Stimulated activated naive CD8-positive, alpha-beta T cell treated with anti-CD3 and anti-CD28 coated beads, Interleukin-15, Interleukin-2, amounts not matched to agents 100 ng/mL and 50 ng/mL, for 24 hours (primary cell): ENCODE data around the gene C2CD4C.

ENCODE experiments used
- H3K27ac Mint-ChIP-seq: one replicate; pipeline ENCODE4 v1.8.0; 2021; ENCODE audit warnings: mild to moderate bottlenecking, mixed read lengths
- H3K27me3 Mint-ChIP-seq: one replicate; pipeline ENCODE4 v1.8.0; 2021; ENCODE audit warnings: mixed read lengths
- H3K36me3 Mint-ChIP-seq: one replicate; pipeline ENCODE4 v1.8.0; 2021; ENCODE audit warnings: low read depth, mixed read lengths
- H3K4me1 Mint-ChIP-seq: one replicate; pipeline ENCODE4 v1.8.0; 2021; ENCODE audit warnings: low read depth, mixed read lengths
- H3K4me3 Mint-ChIP-seq: one replicate; pipeline ENCODE4 v1.8.0; 2021; ENCODE audit warnings: mild to moderate bottlenecking, mixed read lengths
- H3K9me3 Mint-ChIP-seq: one replicate; pipeline ENCODE4 v1.8.0; 2021; ENCODE audit warnings: mixed read lengths

Gene C2CD4C

GRCh38 chr19:443005-443404, 34.1 kb upstream of the C2CD4C start:
- H3K27ac Mint-ChIP-seq: no peak overlapping the region
- no peak overlapping the region for H3K4me3 Mint-ChIP-seq
- peaks cover 6% of the 10 kb centered on the region for H3K9me3 Mint-ChIP-seq
- H3K4me1 Mint-ChIP-seq: peaks cover 4% of the 10 kb centered on the region
- H3K27me3 Mint-ChIP-seq: peaks cover 12% of the 10 kb centered on the region
- no peaks in the 10 kb centered on the region for H3K36me3 Mint-ChIP-seq

- peaks cover 4% of the 10 kb centered on the region for H3K4me1 Mint-ChIP-seq
- peaks cover 15% of the 10 kb centered on the region for H3K27me3 Mint-ChIP-seq
Observed at GRCh38 chr19:442085-442484, 33.1 kb upstream of the C2CD4C start.

GRCh38 chr19:441213-441836, 32.4 kb upstream of the C2CD4C start:
- Mint-ChIP-seq H3K4me3 (no peak overlapping the region), H3K27me3 (peaks cover 16% of the 10 kb centered on the region)

More at GRCh38 chr19:442085-442484, 33.1 kb upstream of the C2CD4C start:
- Mint-ChIP-seq H3K4me3 (no peak overlapping the region), H3K27ac (no peak overlapping the region), H3K9me3 (peaks cover 6% of the 10 kb centered on the region), H3K36me3 (no peaks in the 10 kb centered on the region)

GRCh38 chr19:440391-441212, 31.7 kb upstream of the C2CD4C start:
- H3K4me3 Mint-ChIP-seq: no peak overlapping the region
- no peaks in the 10 kb centered on the region for H3K36me3 Mint-ChIP-seq
- no peak overlapping the region for H3K27ac Mint-ChIP-seq
- peaks cover 18% of the 10 kb centered on the region for H3K27me3 Mint-ChIP-seq
- peaks cover 4% of the 10 kb centered on the region for H3K4me1 Mint-ChIP-seq
- peaks cover 6% of the 10 kb centered on the region for H3K9me3 Mint-ChIP-seq

More at GRCh38 chr19:441213-441836, 32.4 kb upstream of the C2CD4C start:
- Mint-ChIP-seq H3K36me3 (no peaks in the 10 kb centered on the region), H3K9me3 (peaks cover 6% of the 10 kb centered on the region), H3K27ac (no peak overlapping the region), H3K4me1 (peaks cover 4% of the 10 kb centered on the region)

- Mint-ChIP-seq H3K4me3 (no peak overlapping the region), H3K27ac (no peak overlapping the region), H3K4me1 (peaks cover 4% of the 10 kb centered on the region), H3K27me3 (peaks cover 20% of the 10 kb centered on the region), H3K9me3 (peaks cover 6% of the 10 kb centered on the region), H3K36me3 (no peaks in the 10 kb centered on the region)
Observed at GRCh38 chr19:439167-439900, 30.4 kb upstream of the C2CD4C start.

- Mint-ChIP-seq H3K9me3 (peaks cover 6% of the 10 kb centered on the region), H3K36me3 (no peaks in the 10 kb centered on the region), H3K4me1 (peaks cover 4% of the 10 kb centered on the region), H3K27ac (no peak overlapping the region), H3K4me3 (no peak overlapping the region), H3K27me3 (peaks cover 20% of the 10 kb centered on the region)
Observed at GRCh38 chr19:438416-438958, 29.5 kb upstream of the C2CD4C start.

- Mint-ChIP-seq H3K27ac (no peak overlapping the region), H3K36me3 (no peaks in the 10 kb centered on the region), H3K4me1 (peaks cover 4% of the 10 kb centered on the region), H3K27me3 (peaks cover 19% of the 10 kb centered on the region), H3K4me3 (no peak overlapping the region), H3K9me3 (peaks cover 4% of the 10 kb centered on the region)
Observed at GRCh38 chr19:437041-437440, 28.1 kb upstream of the C2CD4C start.

- H3K36me3 Mint-ChIP-seq: no peaks in the 10 kb centered on the region
- H3K9me3 Mint-ChIP-seq: no peaks in the 10 kb centered on the region
- peaks cover 2% of the 10 kb centered on the region for H3K4me1 Mint-ChIP-seq
Observed at GRCh38 chr19:436413-436950, 27.5 kb upstream of the C2CD4C start.

GRCh38 chr19:435707-436412, 26.9 kb upstream of the C2CD4C start:
- Mint-ChIP-seq H3K4me1 (no peaks in the 10 kb centered on the region), H3K36me3 (no peaks in the 10 kb centered on the region), H3K9me3 (peaks cover 3% of the 10 kb centered on the region), H3K27me3 (peaks cover 11% of the 10 kb centered on the region), H3K27ac (no peak overlapping the region), H3K4me3 (no peak overlapping the region)

More at GRCh38 chr19:436413-436950, 27.5 kb upstream of the C2CD4C start:
- H3K27me3 Mint-ChIP-seq: peaks cover 14% of the 10 kb centered on the region
- H3K27ac Mint-ChIP-seq: no peak overlapping the region
- H3K4me3 Mint-ChIP-seq: no peak overlapping the region

- Mint-ChIP-seq H3K27me3 (peaks cover 11% of the 10 kb centered on the region), H3K27ac (no peak overlapping the region), H3K9me3 (peaks cover 4% of the 10 kb centered on the region), H3K4me3 (no peak overlapping the region), H3K36me3 (no peaks in the 10 kb centered on the region), H3K4me1 (no peaks in the 10 kb centered on the region)
Observed at GRCh38 chr19:435056-435706, 26.2 kb upstream of the C2CD4C start.

- no peak overlapping the region for H3K27ac Mint-ChIP-seq
- no peaks in the 10 kb centered on the region for H3K4me1 Mint-ChIP-seq
- peaks cover 4% of the 10 kb centered on the region for H3K9me3 Mint-ChIP-seq
- peaks cover 8% of the 10 kb centered on the region for H3K27me3 Mint-ChIP-seq
- no peak overlapping the region for H3K4me3 Mint-ChIP-seq
- no peaks in the 10 kb centered on the region for H3K36me3 Mint-ChIP-seq
Observed at GRCh38 chr19:434152-434960, 25.4 kb upstream of the C2CD4C start.

GRCh38 chr19:430701-431100, 21.8 kb upstream of the C2CD4C start:
- Mint-ChIP-seq H3K4me3 (no peak overlapping the region), H3K4me1 (no peaks in the 10 kb centered on the region), H3K27ac (no peak overlapping the region)

GRCh38 chr19:428149-428548, 19.2 kb upstream of the C2CD4C start:
- Mint-ChIP-seq H3K27me3 (no peaks in the 10 kb centered on the region), H3K4me3 (no peak overlapping the region), H3K4me1 (no peaks in the 10 kb centered on the region), H3K27ac (no peak overlapping the region), H3K9me3 (peaks cover 4% of the 10 kb centered on the region), H3K36me3 (no peaks in the 10 kb centered on the region)

More at GRCh38 chr19:430701-431100, 21.8 kb upstream of the C2CD4C start:
- H3K36me3 Mint-ChIP-seq: no peaks in the 10 kb centered on the region
- peaks cover 2% of the 10 kb centered on the region for H3K27me3 Mint-ChIP-seq
- peaks cover 4% of the 10 kb centered on the region for H3K9me3 Mint-ChIP-seq
